Brain microvascular endothelial cell (primary cell): ENCODE data around the gene B3GNT5.

ENCODE experiments used
- DNase-seq: peaks from one replicate; pipeline ENCODE4 v3.0.0-alpha.2; 2020
- H3K27ac ChIP-seq: fragments of 250-450 bp; sonication (Bioruptor Pico); 2 replicates; pipeline ENCODE4 v1.5.1; 2020; ENCODE audit warnings: mild to moderate bottlenecking, moderate library complexity
- H3K27me3 ChIP-seq: fragments of 250-450 bp; sonication (Bioruptor Pico); replicated peaks from 2 replicates; pipeline ENCODE4 v1.5.1; 2020; ENCODE audit warnings: mild to moderate bottlenecking
- H3K36me3 ChIP-seq: fragments of 250-450 bp; sonication (Bioruptor Pico); replicated peaks from 2 replicates; pipeline ENCODE4 v1.5.1; 2020; ENCODE audit warnings: mild to moderate bottlenecking
- H3K4me3 ChIP-seq: 2 replicates; pipeline ENCODE4 v1.5.1; 2011; ENCODE audit warnings: low read depth, mild to moderate bottlenecking, control low read depth, low read length, moderate library complexity
- CTCF ChIP-seq: IDR thresholded peaks from 2 replicates; pipeline ENCODE4 v1.5.1; 2011; ENCODE audit warnings: low read depth, mild to moderate bottlenecking, moderate library complexity, low read length, control low read depth, inconsistent platforms; ENCODE audit errors: missing control alignments
- in situ Hi-C: cut with HindIII; loops from 2 replicates; pipeline ENCODE4 v1.10.0; 2017; ENCODE audit warnings: low sequenced_read_pairs, low pct_ligation_motif_present

B3GNT5 gene

GRCh38 chr3:183315739-183316138 is 62.7 kb downstream of the B3GNT5 start:
- Histone ChIP-seq H3K27ac (no peak overlapping the region), H3K4me3 (no peak overlapping the region), H3K27me3 (no peaks in the 10 kb centered on the region), H3K36me3 (no peaks in the 10 kb centered on the region)
- in situ Hi-C loops = no loop called here
- TF ChIP-seq CTCF = no peak
- no peak for DNase-seq

- Histone ChIP-seq H3K4me3 (no peak overlapping the region), H3K36me3 (no peaks in the 10 kb centered on the region), H3K27me3 (no peaks in the 10 kb centered on the region), H3K27ac (no peak overlapping the region)
- DNase-seq = no peak
- in situ Hi-C loops = no loop called here
- TF ChIP-seq CTCF = no peak
Observed at GRCh38 chr3:183317271-183317670, 64.2 kb downstream of the B3GNT5 start.

DNA sequence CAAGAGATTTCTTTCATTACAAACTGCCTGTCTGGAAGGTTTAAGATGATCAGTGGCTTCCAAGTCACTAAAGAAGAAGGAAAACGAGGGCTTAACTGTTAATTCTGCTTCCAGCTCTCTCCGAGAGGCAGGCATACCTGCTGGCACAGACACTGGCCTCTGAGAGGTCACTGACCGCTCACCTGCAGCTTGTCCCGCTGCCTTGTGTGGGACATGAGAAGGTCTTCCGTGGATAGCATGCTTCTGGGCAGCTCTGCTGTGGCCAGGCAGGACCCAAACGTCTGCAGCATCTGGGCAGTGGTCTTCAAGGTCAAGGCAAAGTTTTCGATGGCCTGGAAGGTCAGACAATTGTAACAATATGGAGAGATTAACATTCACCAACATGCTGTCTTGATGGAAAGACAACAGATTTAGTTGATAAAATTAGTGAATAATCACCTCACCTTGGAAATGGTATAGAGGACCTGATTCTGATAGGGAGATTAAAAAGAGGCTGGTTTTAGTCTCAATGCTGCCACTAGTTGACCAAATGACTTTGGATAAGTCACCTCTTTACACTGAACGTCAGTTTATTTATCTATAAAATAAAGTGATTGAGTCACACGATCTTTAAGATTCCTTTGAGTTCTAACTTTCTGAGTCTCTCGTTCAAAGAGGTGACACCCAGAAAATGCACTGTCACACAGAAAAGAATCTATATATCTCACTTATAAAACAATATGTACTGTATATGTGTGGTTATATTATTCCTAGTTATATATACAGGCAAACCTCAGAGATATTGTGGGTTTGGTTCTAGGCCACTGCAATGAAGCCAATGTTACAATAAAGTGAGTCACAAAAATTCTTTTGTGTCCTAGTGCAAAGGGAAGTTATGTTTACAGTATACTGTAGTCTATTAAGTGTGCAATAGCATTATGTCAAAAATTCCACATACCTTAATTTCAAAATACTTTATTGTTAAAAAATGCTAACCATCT is 65.1 kb downstream of the B3GNT5 start:
- no peak for TF ChIP-seq CTCF
- H3K27ac ChIP-seq = no peak overlapping the region
- in situ Hi-C loops = no loop called here
- no peaks in the 10 kb centered on the region for H3K27me3 ChIP-seq
- no peaks in the 10 kb centered on the region for H3K36me3 ChIP-seq
- DNase-seq = no peak
- H3K4me3 ChIP-seq = no peak overlapping the region

DNA sequence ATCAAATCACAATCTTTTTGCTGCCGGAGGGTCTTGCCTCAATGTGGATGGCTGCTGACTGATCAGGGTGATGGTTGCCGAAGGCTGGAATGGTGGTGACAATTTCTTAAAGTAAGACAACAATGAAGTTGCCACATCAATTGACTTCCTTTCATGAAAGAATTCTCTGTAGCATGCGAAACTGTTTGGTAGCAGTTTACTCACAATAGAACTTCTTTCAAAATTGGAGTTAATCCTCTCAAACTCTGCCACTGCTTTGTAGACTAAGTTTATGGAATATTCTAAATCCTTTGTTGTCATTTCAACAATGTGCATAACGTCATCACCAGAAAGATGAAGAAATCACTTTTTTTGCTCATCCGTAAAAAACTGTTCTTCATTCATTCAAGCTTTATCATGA is 65.8 kb downstream of the B3GNT5 start:
- DNase-seq = no peak
- no peaks in the 10 kb centered on the region for H3K36me3 ChIP-seq
- in situ Hi-C loops = no loop called here
- H3K4me3 ChIP-seq = no peak overlapping the region
- H3K27me3 ChIP-seq = no peaks in the 10 kb centered on the region
- H3K27ac ChIP-seq = no peak overlapping the region
- no peak for TF ChIP-seq CTCF

GRCh38 chr3:183319371-183319770 is 66.3 kb downstream of the B3GNT5 start:
- in situ Hi-C loops = no loop called here
- Histone ChIP-seq H3K4me3 (no peak overlapping the region), H3K27me3 (no peaks in the 10 kb centered on the region), H3K27ac (no peak overlapping the region), H3K36me3 (no peaks in the 10 kb centered on the region)
- no peak for TF ChIP-seq CTCF
- no peak for DNase-seq
